H9 (cell line): ENCODE results near the gene NUP210. TPM values are rescaled to one million over a fixed set of nuclear protein-coding genes. Genes with fewer than 3 reads are reported as not detected.

Experiments used
- DNase-seq: peaks from one replicate; pipeline ENCODE4 v3.0.0-alpha.2; 2017
- H2AFZ ChIP-seq: one replicate; pipeline ENCODE4 v1.6.1; 2013; ENCODE audit warnings: mild to moderate bottlenecking, low read length, control low read depth, moderate library complexity
- H2AK5ac ChIP-seq: 2 replicates; pipeline ENCODE4 v1.6.1; 2013; ENCODE audit warnings: low read length, control low read depth, mixed read lengths; ENCODE audit not compliant: insufficient read length
- H2BK120ac ChIP-seq: one replicate; pipeline ENCODE4 v1.6.1; 2013; ENCODE audit warnings: low read depth, mild to moderate bottlenecking, low read length, control low read depth, inconsistent platforms; ENCODE audit not compliant: poor library complexity, severe bottlenecking
- H2BK12ac ChIP-seq: 2 replicates; pipeline ENCODE4 v1.6.1; 2013; ENCODE audit warnings: low read length, control low read depth, mixed read lengths, low read depth; ENCODE audit not compliant: insufficient read length
- H2BK15ac ChIP-seq: 2 replicates; pipeline ENCODE4 v1.6.1; 2013; ENCODE audit warnings: low read depth, low read length, control low read depth
- H2BK20ac ChIP-seq: one replicate; pipeline ENCODE4 v1.6.1; 2013; ENCODE audit warnings: low read depth, mild to moderate bottlenecking, low read length, control low read depth, inconsistent platforms; ENCODE audit not compliant: poor library complexity, severe bottlenecking
- H2BK5ac ChIP-seq: 2 replicates; pipeline ENCODE4 v1.6.1; 2013; ENCODE audit warnings: low read length, control low read depth, mixed read lengths; ENCODE audit not compliant: insufficient read length
- H3K14ac ChIP-seq: 2 replicates; pipeline ENCODE4 v1.6.1; 2013; ENCODE audit warnings: low read length, control low read depth; ENCODE audit not compliant: insufficient read depth
- H3K18ac ChIP-seq: 2 replicates; pipeline ENCODE4 v1.6.1; 2013; ENCODE audit warnings: low read depth, mild to moderate bottlenecking, mixed read lengths, low read length, control low read depth; ENCODE audit not compliant: insufficient read length
- H3K23ac ChIP-seq: 2 replicates; pipeline ENCODE4 v1.6.1; 2013; ENCODE audit warnings: low read length, control low read depth, mixed read lengths, low read depth; ENCODE audit not compliant: insufficient read length
- H3K23me2 ChIP-seq: 2 replicates; pipeline ENCODE4 v1.6.1; 2013; ENCODE audit warnings: low read depth, mild to moderate bottlenecking, mixed read lengths, low read length, control low read depth; ENCODE audit not compliant: insufficient read length, poor library complexity, severe bottlenecking
- H3K27ac ChIP-seq: 2 replicates; pipeline ENCODE4 v1.5.1; 2013; ENCODE audit warnings: low read length, control low read depth, mixed read lengths, low read depth; ENCODE audit not compliant: insufficient read length
- H3K27me3 ChIP-seq: 2 replicates; pipeline ENCODE4 v1.6.1; 2013; ENCODE audit warnings: low read length, control low read depth, inconsistent platforms; ENCODE audit not compliant: insufficient read depth
- H3K4ac ChIP-seq: 2 replicates; pipeline ENCODE4 v1.6.1; 2013; ENCODE audit warnings: low read depth, mild to moderate bottlenecking, control low read depth, inconsistent platforms, low read length, moderate library complexity
- H3K4me1 ChIP-seq: 2 replicates; pipeline ENCODE4 v1.6.1; 2013; ENCODE audit warnings: low read length, control low read depth, inconsistent platforms; ENCODE audit not compliant: insufficient read depth
- H3K4me2 ChIP-seq: 2 replicates; pipeline ENCODE4 v1.6.1; 2013; ENCODE audit warnings: low read length, control low read depth, mixed read lengths; ENCODE audit not compliant: insufficient read length, insufficient read depth
- H3K56ac ChIP-seq: 2 replicates; pipeline ENCODE4 v1.6.1; 2013; ENCODE audit warnings: low read depth, mild to moderate bottlenecking, mixed read lengths, low read length, control low read depth; ENCODE audit not compliant: insufficient read length
- H3K79me1 ChIP-seq: 2 replicates; pipeline ENCODE4 v1.6.1; 2013; ENCODE audit warnings: low read depth, mild to moderate bottlenecking, moderate library complexity, low read length, control low read depth, inconsistent platforms; ENCODE audit not compliant: insufficient read depth, poor library complexity, severe bottlenecking
- H3K79me2 ChIP-seq: 2 replicates; pipeline ENCODE4 v1.6.1; 2013; ENCODE audit warnings: low read length, control low read depth, inconsistent platforms; ENCODE audit not compliant: insufficient read depth
- H3K9ac ChIP-seq: 2 replicates; pipeline ENCODE4 v1.6.1; 2013; ENCODE audit warnings: low read length, control low read depth, mixed read lengths; ENCODE audit not compliant: insufficient read length; ENCODE audit errors: extremely low read depth
- H3K9me3 ChIP-seq: one replicate; pipeline ENCODE4 v1.6.1; 2013; ENCODE audit warnings: low read depth, low read length, inconsistent platforms; ENCODE audit not compliant: control insufficient read depth
- H3T11ph ChIP-seq: one replicate; pipeline ENCODE4 v1.6.1; 2013; ENCODE audit warnings: mild to moderate bottlenecking, low read length, control low read depth, inconsistent platforms
- H4K20me1 ChIP-seq: one replicate; pipeline ENCODE4 v1.6.1; 2013; ENCODE audit not compliant: control insufficient read depth, insufficient read length, insufficient read depth
- H4K5ac ChIP-seq: 2 replicates; pipeline ENCODE4 v1.6.1; 2013; ENCODE audit warnings: low read depth, mild to moderate bottlenecking, mixed read lengths, low read length, control low read depth; ENCODE audit not compliant: insufficient read length
- H4K8ac ChIP-seq: replicated peaks from 2 replicates; pipeline ENCODE4 v1.6.1; 2013; ENCODE audit warnings: low read length, control low read depth, mixed read lengths, low read depth; ENCODE audit not compliant: insufficient read length
- H4K91ac ChIP-seq: 2 replicates; pipeline ENCODE4 v1.6.1; 2013; ENCODE audit warnings: low read depth, mild to moderate bottlenecking, moderate library complexity, mixed read lengths, low read length, control low read depth; ENCODE audit not compliant: insufficient read length
- H3K27ac Mint-ChIP-seq, 3 experiments: 2 replicates in 2 of 3; 3 replicates in 1 of 3; pipeline ENCODE4 v1.8.0; 2020 to 2021; ENCODE audit warnings: mixed read lengths in 3 of 3, mild to moderate bottlenecking in 1 of 3, moderate library complexity in 1 of 3
- H3K27me3 Mint-ChIP-seq: 2 replicates; pipeline ENCODE4 v1.8.0; 2021; ENCODE audit warnings: low read depth, mild to moderate bottlenecking, moderate library complexity, mixed read lengths
- H3K36me3 Mint-ChIP-seq, 3 experiments: 2 replicates in 2 of 3; 3 replicates in 1 of 3; pipeline ENCODE4 v1.8.0; 2020 to 2021; ENCODE audit warnings: low read depth in 3 of 3, mixed read lengths in 3 of 3; ENCODE audit not compliant: insufficient read depth in 1 of 3
- H3K4me1 Mint-ChIP-seq, 2 experiments: 2 replicates each; pipeline ENCODE4 v1.8.0; 2020; ENCODE audit warnings: mixed read lengths in 2 of 2
- H3K4me3 Mint-ChIP-seq, 2 experiments: 2 replicates in 1 of 2; 3 replicates in 1 of 2; pipeline ENCODE4 v1.8.0; 2020 to 2021; ENCODE audit warnings: mild to moderate bottlenecking in 2 of 2, mixed read lengths in 2 of 2, moderate library complexity in 1 of 2
- H3K9me3 Mint-ChIP-seq, 2 experiments: 2 replicates in 1 of 2; 3 replicates in 1 of 2; pipeline ENCODE4 v1.8.0; 2020; ENCODE audit warnings: mild to moderate bottlenecking in 2 of 2, mixed read lengths in 2 of 2, moderate library complexity in 1 of 2
- WGBS: extraction: QIAGEN DNeasy Blood & Tissue Kit; methylation state at CpG from one replicate; pipeline ENCODE4 v1.1.7; 2013; ENCODE audit warnings: missing lambda C conversion rate, low lambda C conversion rate, mixed read lengths; ENCODE audit not compliant: insufficient read length; ENCODE audit errors: extremely low coverage; 5-methylcytosine and 5-hydroxymethylcytosine counted together
- total RNA-seq: library from RNA; stranded (reverse); gene quantifications from 2 replicates; pipeline ENCODE4 v1.2.1, GENCODE V29; 2021
- TF ChIP-seq, protein P1 (sequence below): fragments of 200-600 bp; sonication (generic); conservative IDR thresholded peaks from 3 replicates; pipeline ENCODE4 v1.8.0; 2021; ENCODE audit warnings: antibody characterized with exemption, mild to moderate bottlenecking

NUP210 gene
- total RNA-seq, 1 experiment from 2014 or later: 48.8 TPM

DNA sequence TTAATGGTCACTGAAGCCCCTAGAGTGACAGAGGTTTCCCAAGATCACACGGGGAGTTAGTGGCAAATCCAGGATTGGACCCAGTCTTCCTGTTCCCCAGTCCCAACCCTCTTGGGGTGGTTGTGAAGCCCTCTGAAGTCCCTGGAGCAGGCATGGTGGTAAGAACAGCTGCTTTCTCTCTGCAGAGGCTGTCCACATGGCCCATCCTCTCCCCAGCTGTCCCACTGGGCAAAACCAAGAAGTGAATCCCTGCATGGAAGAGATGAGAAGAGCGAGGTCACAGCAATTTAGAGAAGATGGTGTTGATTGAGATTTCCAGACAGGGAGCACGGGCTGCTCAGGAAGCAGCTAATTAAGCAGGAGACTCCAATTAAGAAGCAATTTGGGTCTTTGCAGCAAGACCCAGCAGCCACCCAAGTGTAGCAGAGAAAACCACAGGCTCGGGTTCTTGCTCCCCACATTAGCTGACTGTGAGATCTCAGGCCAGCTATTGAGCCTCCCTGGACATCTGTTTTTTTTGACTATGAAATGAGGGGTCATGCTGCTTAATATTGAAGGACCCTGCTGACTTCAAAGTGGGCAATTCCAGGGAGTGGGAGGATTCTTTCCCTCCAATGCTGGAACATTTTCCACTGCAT lies 45.2 kb upstream of the NUP210 start:
- no peak overlapping the region for H3K27ac ChIP-seq
- no peak overlapping the region for H2BK15ac ChIP-seq
- H3K4me2 ChIP-seq: no peak overlapping the region
- H2BK12ac ChIP-seq: no peak overlapping the region
- no peak overlapping the region for H4K91ac ChIP-seq
- H2AFZ ChIP-seq: no peak overlapping the region
- H2AK5ac ChIP-seq: no peak overlapping the region
- no peak overlapping the region for H2BK5ac ChIP-seq
- no peaks in the 10 kb centered on the region for H3K23me2 ChIP-seq
- no peak overlapping the region for H3K9ac ChIP-seq
- no peak overlapping the region for H4K8ac ChIP-seq
- no peak overlapping the region for H2BK120ac ChIP-seq
- H3K79me1 ChIP-seq: no peaks in the 10 kb centered on the region
- H3T11ph ChIP-seq: no peak overlapping the region
- DNase-seq: no peak
- no peak overlapping the region for H2BK20ac ChIP-seq
- no peaks in the 10 kb centered on the region for H3K4me1 ChIP-seq
- H3K56ac ChIP-seq: no peak overlapping the region
- Mint-ChIP-seq H3K27me3 (peaks cover 41% of the 10 kb centered on the region), H3K9me3 (no peaks in the 10 kb centered on the region; a peak in 1 of 5 replicates), H3K4me1 (peaks cover 4 to 9% of the 10 kb centered on the region in 2 experiments), H3K27ac (no peak overlapping the region), H3K4me3 (no peak overlapping the region), H3K36me3 (no peaks in the 10 kb centered on the region)
- TF ChIP-seq, protein P1, sequence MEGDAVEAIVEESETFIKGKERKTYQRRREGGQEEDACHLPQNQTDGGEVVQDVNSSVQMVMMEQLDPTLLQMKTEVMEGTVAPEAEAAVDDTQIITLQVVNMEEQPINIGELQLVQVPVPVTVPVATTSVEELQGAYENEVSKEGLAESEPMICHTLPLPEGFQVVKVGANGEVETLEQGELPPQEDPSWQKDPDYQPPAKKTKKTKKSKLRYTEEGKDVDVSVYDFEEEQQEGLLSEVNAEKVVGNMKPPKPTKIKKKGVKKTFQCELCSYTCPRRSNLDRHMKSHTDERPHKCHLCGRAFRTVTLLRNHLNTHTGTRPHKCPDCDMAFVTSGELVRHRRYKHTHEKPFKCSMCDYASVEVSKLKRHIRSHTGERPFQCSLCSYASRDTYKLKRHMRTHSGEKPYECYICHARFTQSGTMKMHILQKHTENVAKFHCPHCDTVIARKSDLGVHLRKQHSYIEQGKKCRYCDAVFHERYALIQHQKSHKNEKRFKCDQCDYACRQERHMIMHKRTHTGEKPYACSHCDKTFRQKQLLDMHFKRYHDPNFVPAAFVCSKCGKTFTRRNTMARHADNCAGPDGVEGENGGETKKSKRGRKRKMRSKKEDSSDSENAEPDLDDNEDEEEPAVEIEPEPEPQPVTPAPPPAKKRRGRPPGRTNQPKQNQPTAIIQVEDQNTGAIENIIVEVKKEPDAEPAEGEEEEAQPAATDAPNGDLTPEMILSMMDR: no peak
- H3K23ac ChIP-seq: no peak overlapping the region
- H3K9me3 ChIP-seq: no peaks in the 10 kb centered on the region
- WGBS: no CpG with 5 or more reads among the region's 4 CpGs
- no peak overlapping the region for H3K4ac ChIP-seq
- no peaks in the 10 kb centered on the region; the same call in 1 of the 2 replicates for H3K27me3 ChIP-seq
- H3K79me2 ChIP-seq: no peaks in the 10 kb centered on the region
- H3K18ac ChIP-seq: no peak overlapping the region
- no peaks in the 10 kb centered on the region for H4K20me1 ChIP-seq
- H4K5ac ChIP-seq: no peak overlapping the region
- no peak overlapping the region for H3K14ac ChIP-seq
